ENCODE data around the gene D2HGDH.

GRCh38 chr2:241777170-241777685 lies 42.8 kb downstream of the D2HGDH start:
- no peak for TF ChIP-seq CTCF (IDR thresholded peaks at IDR 0.05 in 2 of 3, conservative IDR thresholded peaks at IDR 0.05 in 1 of 3; ENCODE audit: borderline replicate concordance in 1 of 3, insufficient read depth in 1 of 3, low read depth in 2 of 3, low read length in 2 of 3)
- TF ChIP-seq YY1 (IDR thresholded peaks at IDR 0.05; ENCODE audit: extremely low read depth, insufficient replicate concordance, low read depth, low read length), result no peak
- no peak for TF ChIP-seq EZH2phosphoT487 (IDR thresholded peaks at IDR 0.05; ENCODE audit: borderline replicate concordance)
- TF ChIP-seq SIN3A (IDR thresholded peaks at IDR 0.05; ENCODE audit: low read depth), result no peak
- TF ChIP-seq POLR2A (IDR thresholded peaks at IDR 0.05; ENCODE audit: borderline replicate concordance, extremely low read depth, insufficient read depth, insufficient read length), result no peak
- no peak for TF ChIP-seq RAD21 (IDR thresholded peaks at IDR 0.05; ENCODE audit: low read depth)
- TF ChIP-seq SRF (IDR thresholded peaks at IDR 0.05; ENCODE audit: low read depth), result no peak
- TF ChIP-seq CEBPB (IDR thresholded peaks at IDR 0.05; ENCODE audit: low read depth), result no peak
- no peak for TF ChIP-seq ZBTB33 (IDR thresholded peaks at IDR 0.05; ENCODE audit: extremely low read depth, insufficient replicate concordance, low read length)
- no peak for TF ChIP-seq ATF3 (IDR thresholded peaks at IDR 0.05)
- no peak for TF ChIP-seq TCF7L2 (IDR thresholded peaks at IDR 0.05; ENCODE audit: borderline replicate concordance, extremely low read depth, insufficient read depth, insufficient read length)
